Endometrial microvascular endothelial cells (primary cell): ENCODE measurements around the gene RNF130. TPM values are rescaled to one million over a fixed set of nuclear protein-coding genes. Genes with fewer than 3 reads are reported as not detected.

Experiments used
- in situ Hi-C: cut with HindIII; loops from 2 replicates; pipeline ENCODE4 v1.10.0; 2017; ENCODE audit warnings: low sequenced_read_pairs, low pct_unique_long_range_greater_than_20kb; ENCODE audit errors: inconsistent ontology term
- total RNA-seq: library from RNA; depleted of rRNA; stranded (reverse); fragments of >200 nt; gene quantifications from one replicate; pipeline ENCODE4 v1.2.3, GENCODE V29; 2015; ENCODE audit errors: inconsistent ontology term

The RNF130 gene
- total RNA-seq, 1 donor from 2014 or later = 66.7 TPM

- in situ Hi-C loops = no loop called here
These were observed 1.8 kb downstream of the RNF130 start for GRCh38 chr5:180069589-180070247.

- in situ Hi-C loops = no loop called here
These were observed 3.0 kb downstream of the RNF130 start for GRCh38 chr5:180068519-180069090.

GRCh38 chr5:180067986-180068385 lies 3.6 kb downstream of the RNF130 start:
- in situ Hi-C loops = no loop called here

GRCh38 chr5:180060192-180060591 lies 11.4 kb downstream of the RNF130 start:
- in situ Hi-C loops = no loop called here

- in situ Hi-C loops = no loop called here
These were observed 12.2 kb downstream of the RNF130 start for GRCh38 chr5:180059326-180059725.

- in situ Hi-C loops = no loop called here
These were observed 15.4 kb downstream of the RNF130 start for GRCh38 chr5:180056153-180056552.

- in situ Hi-C loops = no loop called here
These were observed 17.3 kb downstream of the RNF130 start for GRCh38 chr5:180054226-180054625.

- in situ Hi-C loops = no loop called here
These were observed 18.4 kb downstream of the RNF130 start for GRCh38 chr5:180053061-180053602.

- in situ Hi-C loops = no loop called here
These were observed 19.2 kb downstream of the RNF130 start for GRCh38 chr5:180052211-180052818.

GRCh38 chr5:180050121-180050940 lies 21.2 kb downstream of the RNF130 start:
- in situ Hi-C loops = no loop called here

GRCh38 chr5:180049185-180049548 lies 22.4 kb downstream of the RNF130 start:
- in situ Hi-C loops = no loop called here

GRCh38 chr5:180047667-180048066 lies 23.9 kb downstream of the RNF130 start:
- in situ Hi-C loops = no loop called here

- in situ Hi-C loops = no loop called here
These were observed 24.9 kb downstream of the RNF130 start for GRCh38 chr5:180046656-180047055.

- in situ Hi-C loops = no loop called here
These were observed 25.6 kb downstream of the RNF130 start for GRCh38 chr5:180045889-180046499.

- in situ Hi-C loops = no loop called here
These were observed 28.2 kb downstream of the RNF130 start for GRCh38 chr5:180043377-180043776.

- in situ Hi-C loops = no loop called here
These were observed 30.0 kb downstream of the RNF130 start for GRCh38 chr5:180041301-180042274.

GRCh38 chr5:180040287-180041214 lies 31.0 kb downstream of the RNF130 start:
- in situ Hi-C loops = no loop called here
